ENCODE data around the gene ALPG. TPM values are rescaled to one million over a fixed set of nuclear protein-coding genes. Genes with fewer than 3 reads are reported as not detected.

Gene ALPG
- total RNA-seq, 6 experiments from 2014 or later = not detected

DNA sequence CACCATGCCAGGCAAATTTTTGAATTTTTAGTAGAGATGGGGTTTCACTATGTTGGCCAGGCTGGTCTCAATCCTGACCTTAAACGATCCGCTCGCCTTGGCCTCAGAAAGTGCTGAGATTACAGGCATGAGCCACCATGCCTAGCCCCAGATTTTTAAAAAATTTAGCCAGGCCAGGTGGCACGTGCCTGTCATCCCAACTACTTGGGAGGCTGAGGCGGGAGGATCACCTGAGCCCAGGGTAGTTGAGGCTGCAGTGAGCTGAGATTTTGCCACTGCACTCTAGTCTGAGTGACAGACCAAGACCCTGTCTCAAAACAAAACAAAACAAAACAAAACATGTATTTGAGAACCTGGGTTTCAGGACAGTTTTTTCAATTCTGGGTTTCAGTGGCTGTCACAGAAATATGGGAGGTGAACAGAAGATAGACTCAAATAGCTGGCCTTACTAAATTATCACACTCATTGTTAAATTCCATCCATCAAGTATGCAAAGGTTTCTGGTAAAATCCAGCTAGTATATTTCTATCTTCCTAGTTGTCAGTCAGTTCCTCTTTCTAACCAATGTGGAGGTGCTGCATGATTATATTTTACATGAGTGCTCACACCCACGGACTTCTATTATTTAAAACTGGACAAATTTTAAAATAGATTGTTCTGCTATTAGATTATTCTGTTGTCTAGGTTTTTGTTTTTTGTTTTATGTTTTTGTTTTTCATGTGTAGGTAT lies 5.4 kb downstream of the ALPG start:
- no peaks in the 10 kb centered on the region for H3K4me1 Mint-ChIP-seq (ENCODE audit: low read depth)
- no peaks in the 10 kb centered on the region for H3K36me3 Mint-ChIP-seq (ENCODE audit: low read depth)
- peaks cover 53% of the 10 kb centered on the region for H3K27me3 Mint-ChIP-seq (ENCODE audit: insufficient read depth)

DNA sequence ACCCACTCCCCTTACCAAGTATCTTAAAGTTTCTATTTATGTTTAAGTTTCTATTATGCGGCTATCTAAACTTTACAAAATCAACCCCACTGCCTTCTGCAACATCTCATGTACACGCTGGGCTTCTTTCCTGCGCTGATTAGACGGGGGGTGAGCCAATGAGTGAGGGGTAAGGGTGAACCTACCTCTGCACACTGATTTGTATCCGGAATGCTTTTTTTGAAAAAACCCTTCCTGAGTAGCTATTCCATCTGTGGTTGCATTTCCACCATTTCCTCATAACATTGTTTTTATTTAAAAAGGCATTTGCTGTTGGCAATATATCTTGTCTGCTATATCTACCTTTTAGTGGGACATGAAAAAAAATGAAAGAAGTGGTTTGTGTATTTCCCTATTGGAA lies 6.3 kb downstream of the ALPG start:
- no peak for DNase-seq
- Mint-ChIP-seq H3K27ac (no peak overlapping the region), H3K36me3 (ENCODE audit: low read depth) (no peaks in the 10 kb centered on the region), H3K4me3 (no peak overlapping the region), H3K27me3 (ENCODE audit: insufficient read depth) (peaks cover 53% of the 10 kb centered on the region), H3K9me3 (no peaks in the 10 kb centered on the region), H3K4me1 (ENCODE audit: low read depth) (no peaks in the 10 kb centered on the region)
- TF ChIP-seq, protein P1, sequence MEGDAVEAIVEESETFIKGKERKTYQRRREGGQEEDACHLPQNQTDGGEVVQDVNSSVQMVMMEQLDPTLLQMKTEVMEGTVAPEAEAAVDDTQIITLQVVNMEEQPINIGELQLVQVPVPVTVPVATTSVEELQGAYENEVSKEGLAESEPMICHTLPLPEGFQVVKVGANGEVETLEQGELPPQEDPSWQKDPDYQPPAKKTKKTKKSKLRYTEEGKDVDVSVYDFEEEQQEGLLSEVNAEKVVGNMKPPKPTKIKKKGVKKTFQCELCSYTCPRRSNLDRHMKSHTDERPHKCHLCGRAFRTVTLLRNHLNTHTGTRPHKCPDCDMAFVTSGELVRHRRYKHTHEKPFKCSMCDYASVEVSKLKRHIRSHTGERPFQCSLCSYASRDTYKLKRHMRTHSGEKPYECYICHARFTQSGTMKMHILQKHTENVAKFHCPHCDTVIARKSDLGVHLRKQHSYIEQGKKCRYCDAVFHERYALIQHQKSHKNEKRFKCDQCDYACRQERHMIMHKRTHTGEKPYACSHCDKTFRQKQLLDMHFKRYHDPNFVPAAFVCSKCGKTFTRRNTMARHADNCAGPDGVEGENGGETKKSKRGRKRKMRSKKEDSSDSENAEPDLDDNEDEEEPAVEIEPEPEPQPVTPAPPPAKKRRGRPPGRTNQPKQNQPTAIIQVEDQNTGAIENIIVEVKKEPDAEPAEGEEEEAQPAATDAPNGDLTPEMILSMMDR (IDR thresholded peaks at IDR 0.05) = no peak

More for the DNA sequence above, 5.4 kb downstream of the ALPG start:
- no peaks in the 10 kb centered on the region for H3K9me3 Mint-ChIP-seq
- TF ChIP-seq, protein P1 (IDR thresholded peaks at IDR 0.05) = no peak
- DNase-seq = no peak
- H3K4me3 Mint-ChIP-seq = no peak overlapping the region
- H3K27ac Mint-ChIP-seq = no peak overlapping the region

DNA sequence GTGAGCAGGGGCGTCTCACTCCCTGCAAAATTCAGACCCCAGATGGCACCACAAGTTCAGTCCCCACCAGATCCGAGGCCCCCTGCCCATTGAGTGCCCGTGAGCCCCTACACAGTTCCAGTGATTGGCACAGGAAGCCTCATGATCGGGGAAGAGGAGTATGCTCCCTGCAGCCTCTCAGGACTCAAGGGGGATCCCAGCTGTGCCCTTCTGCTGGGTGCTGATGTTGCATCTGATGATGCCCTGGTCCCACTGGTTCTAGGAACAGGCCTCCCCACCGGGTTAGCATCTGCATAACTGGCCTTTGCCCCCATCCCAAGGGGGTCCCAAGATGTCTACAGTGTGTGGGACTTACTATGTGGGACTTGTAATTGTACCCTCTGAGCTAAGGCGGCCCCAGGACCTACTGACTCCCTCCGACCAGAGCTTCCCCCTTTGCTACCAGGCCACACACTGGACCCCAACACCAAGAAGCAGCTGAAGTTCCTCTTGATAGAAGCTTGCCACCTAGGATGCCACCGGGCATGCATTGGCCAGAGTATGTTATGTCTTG lies 8.6 kb downstream of the ALPG start:
- H3K4me1 Mint-ChIP-seq (ENCODE audit: low read depth) = no peaks in the 10 kb centered on the region
- H3K27me3 Mint-ChIP-seq (ENCODE audit: insufficient read depth) = peaks cover 62% of the 10 kb centered on the region
- no peaks in the 10 kb centered on the region for H3K36me3 Mint-ChIP-seq (ENCODE audit: low read depth)
- no peak overlapping the region for H3K27ac Mint-ChIP-seq
- no peak for DNase-seq
- H3K4me3 Mint-ChIP-seq = no peak overlapping the region
- no peaks in the 10 kb centered on the region for H3K9me3 Mint-ChIP-seq
- TF ChIP-seq, protein P1 (IDR thresholded peaks at IDR 0.05) = no peak

DNA sequence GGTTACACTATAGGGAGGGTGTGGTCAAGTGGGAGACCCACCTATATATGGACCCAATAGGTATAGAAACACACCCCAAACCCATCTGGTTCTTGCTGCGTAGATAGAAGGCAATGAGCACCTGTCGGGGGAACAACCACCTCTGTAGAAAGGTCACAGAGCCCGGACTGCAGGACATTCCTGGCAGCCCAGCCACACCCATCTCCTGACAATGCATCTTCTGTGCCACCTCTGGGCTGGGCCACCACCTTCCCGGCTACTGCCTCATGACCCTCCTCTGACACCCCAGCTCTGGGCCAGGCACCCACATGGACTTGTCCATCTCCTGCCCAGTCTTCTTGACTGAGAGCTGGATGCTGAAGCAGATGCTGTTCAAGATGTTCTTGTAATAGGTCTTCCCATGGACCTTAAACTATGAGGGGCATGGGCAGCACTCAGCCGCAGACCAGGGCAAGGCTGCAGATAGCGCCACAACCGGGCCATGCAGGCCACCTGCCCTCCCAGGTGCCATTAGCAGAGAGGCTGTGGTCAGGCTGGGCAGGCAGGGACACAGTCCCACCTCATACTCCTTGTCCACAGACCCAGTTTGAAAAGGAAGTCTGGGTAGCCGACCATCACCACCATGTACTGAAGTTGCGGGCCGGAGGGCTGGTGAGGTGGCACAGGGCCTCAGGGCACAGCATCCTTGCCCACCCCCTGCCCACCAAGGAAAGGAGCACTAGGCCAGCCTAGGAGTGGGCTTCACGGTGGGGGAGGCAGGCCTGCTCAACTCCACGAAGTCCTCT lies 9.3 kb downstream of the ALPG start:
- no peaks in the 10 kb centered on the region for H3K36me3 Mint-ChIP-seq (ENCODE audit: low read depth)
- no peaks in the 10 kb centered on the region for H3K9me3 Mint-ChIP-seq
- H3K4me1 Mint-ChIP-seq (ENCODE audit: low read depth) = no peaks in the 10 kb centered on the region
- no peak for DNase-seq
- no peak overlapping the region for H3K4me3 Mint-ChIP-seq
- peaks cover 58% of the 10 kb centered on the region for H3K27me3 Mint-ChIP-seq (ENCODE audit: insufficient read depth)
- H3K27ac Mint-ChIP-seq = no peak overlapping the region
- TF ChIP-seq, protein P1 (IDR thresholded peaks at IDR 0.05) = no peak

DNA sequence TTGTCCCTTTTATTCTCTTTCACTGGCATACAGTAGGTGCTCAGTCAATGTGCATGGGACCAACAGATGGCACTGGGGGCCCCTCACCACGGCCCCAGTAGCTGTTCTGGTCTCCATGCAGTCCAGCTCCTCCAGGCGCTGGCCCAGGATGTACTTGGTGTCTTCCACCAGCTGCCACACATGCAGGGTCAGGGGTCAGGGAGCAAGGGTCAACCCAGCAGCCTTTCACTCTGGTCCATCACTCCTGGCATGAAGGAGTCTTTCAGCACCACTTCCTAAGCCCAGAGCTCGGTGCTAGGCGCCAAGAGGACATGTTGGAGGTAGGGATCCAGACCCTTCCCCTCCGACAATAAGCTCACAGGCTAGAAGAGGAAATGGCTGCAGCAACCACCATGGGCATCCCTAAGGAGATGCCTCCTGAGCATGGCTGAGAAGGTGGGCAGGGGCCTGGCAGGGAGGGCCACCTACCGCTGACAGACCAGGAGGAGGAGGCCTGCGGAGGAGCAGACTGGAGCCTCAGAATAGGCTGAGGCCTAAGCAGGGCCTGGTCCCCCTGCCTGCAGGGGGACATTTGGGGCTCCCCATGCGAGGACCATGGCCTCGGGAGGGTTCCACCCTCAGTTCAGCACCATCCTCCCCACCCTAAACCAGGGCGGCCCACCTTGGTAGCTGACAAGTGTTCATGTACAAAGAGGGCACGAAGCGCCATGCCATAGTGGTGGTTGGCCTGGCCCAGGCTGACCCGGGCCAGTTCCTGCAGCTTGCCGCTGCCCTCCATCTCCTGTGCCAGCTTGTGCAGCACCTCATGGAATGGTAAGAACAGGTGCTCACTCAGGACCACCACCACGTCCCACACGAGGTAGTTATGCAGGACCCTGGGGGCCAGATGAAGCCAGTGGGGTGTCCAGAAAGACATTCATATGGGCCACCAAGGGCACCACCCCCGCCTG lies 10.2 kb downstream of the ALPG start:
- H3K9me3 Mint-ChIP-seq = peaks cover 2% of the 10 kb centered on the region
- no peaks in the 10 kb centered on the region for H3K36me3 Mint-ChIP-seq (ENCODE audit: low read depth)
- DNase-seq = no peak
- H3K4me3 Mint-ChIP-seq = no peak overlapping the region
- H3K27ac Mint-ChIP-seq = no peak overlapping the region
- H3K4me1 Mint-ChIP-seq (ENCODE audit: low read depth) = no peaks in the 10 kb centered on the region
- TF ChIP-seq, protein P1 (IDR thresholded peaks at IDR 0.05) = no peak
- H3K27me3 Mint-ChIP-seq (ENCODE audit: insufficient read depth) = peaks cover 54% of the 10 kb centered on the region

All from HFFc6 (cell line).